H9 (cell line): ENCODE measurements around the gene SNPH. TPM values are rescaled to one million over a fixed set of nuclear protein-coding genes. Genes with fewer than 3 reads are reported as not detected.

Experiments
- DNase-seq: peaks from one replicate; pipeline ENCODE4 v3.0.0-alpha.2; 2017
- H2AFZ ChIP-seq: one replicate; pipeline ENCODE4 v1.6.1; 2013; ENCODE audit warnings: mild to moderate bottlenecking, low read length, control low read depth, moderate library complexity
- H2AK5ac ChIP-seq: 2 replicates; pipeline ENCODE4 v1.6.1; 2013; ENCODE audit warnings: low read length, control low read depth, mixed read lengths; ENCODE audit not compliant: insufficient read length
- H2BK120ac ChIP-seq: one replicate; pipeline ENCODE4 v1.6.1; 2013; ENCODE audit warnings: low read depth, mild to moderate bottlenecking, low read length, control low read depth, inconsistent platforms; ENCODE audit not compliant: poor library complexity, severe bottlenecking
- H2BK12ac ChIP-seq: 2 replicates; pipeline ENCODE4 v1.6.1; 2013; ENCODE audit warnings: low read length, control low read depth, mixed read lengths, low read depth; ENCODE audit not compliant: insufficient read length
- H2BK15ac ChIP-seq: 2 replicates; pipeline ENCODE4 v1.6.1; 2013; ENCODE audit warnings: low read depth, low read length, control low read depth
- H2BK20ac ChIP-seq: one replicate; pipeline ENCODE4 v1.6.1; 2013; ENCODE audit warnings: low read depth, mild to moderate bottlenecking, low read length, control low read depth, inconsistent platforms; ENCODE audit not compliant: poor library complexity, severe bottlenecking
- H2BK5ac ChIP-seq: 2 replicates; pipeline ENCODE4 v1.6.1; 2013; ENCODE audit warnings: low read length, control low read depth, mixed read lengths; ENCODE audit not compliant: insufficient read length
- H3K14ac ChIP-seq: 2 replicates; pipeline ENCODE4 v1.6.1; 2013; ENCODE audit warnings: low read length, control low read depth; ENCODE audit not compliant: insufficient read depth
- H3K18ac ChIP-seq: 2 replicates; pipeline ENCODE4 v1.6.1; 2013; ENCODE audit warnings: low read depth, mild to moderate bottlenecking, mixed read lengths, low read length, control low read depth; ENCODE audit not compliant: insufficient read length
- H3K23ac ChIP-seq: 2 replicates; pipeline ENCODE4 v1.6.1; 2013; ENCODE audit warnings: low read length, control low read depth, mixed read lengths, low read depth; ENCODE audit not compliant: insufficient read length
- H3K23me2 ChIP-seq: 2 replicates; pipeline ENCODE4 v1.6.1; 2013; ENCODE audit warnings: low read depth, mild to moderate bottlenecking, mixed read lengths, low read length, control low read depth; ENCODE audit not compliant: insufficient read length, poor library complexity, severe bottlenecking
- H3K27ac ChIP-seq: 2 replicates; pipeline ENCODE4 v1.5.1; 2013; ENCODE audit warnings: low read length, control low read depth, mixed read lengths, low read depth; ENCODE audit not compliant: insufficient read length
- H3K27me3 ChIP-seq: 2 replicates; pipeline ENCODE4 v1.6.1; 2013; ENCODE audit warnings: low read length, control low read depth, inconsistent platforms; ENCODE audit not compliant: insufficient read depth
- H3K4ac ChIP-seq: 2 replicates; pipeline ENCODE4 v1.6.1; 2013; ENCODE audit warnings: low read depth, mild to moderate bottlenecking, control low read depth, inconsistent platforms, low read length, moderate library complexity
- H3K4me1 ChIP-seq: 2 replicates; pipeline ENCODE4 v1.6.1; 2013; ENCODE audit warnings: low read length, control low read depth, inconsistent platforms; ENCODE audit not compliant: insufficient read depth
- H3K4me2 ChIP-seq: 2 replicates; pipeline ENCODE4 v1.6.1; 2013; ENCODE audit warnings: low read length, control low read depth, mixed read lengths; ENCODE audit not compliant: insufficient read length, insufficient read depth
- H3K56ac ChIP-seq: 2 replicates; pipeline ENCODE4 v1.6.1; 2013; ENCODE audit warnings: low read depth, mild to moderate bottlenecking, mixed read lengths, low read length, control low read depth; ENCODE audit not compliant: insufficient read length
- H3K79me1 ChIP-seq: 2 replicates; pipeline ENCODE4 v1.6.1; 2013; ENCODE audit warnings: low read depth, mild to moderate bottlenecking, moderate library complexity, low read length, control low read depth, inconsistent platforms; ENCODE audit not compliant: insufficient read depth, poor library complexity, severe bottlenecking
- H3K79me2 ChIP-seq: 2 replicates; pipeline ENCODE4 v1.6.1; 2013; ENCODE audit warnings: low read length, control low read depth, inconsistent platforms; ENCODE audit not compliant: insufficient read depth
- H3K9ac ChIP-seq: 2 replicates; pipeline ENCODE4 v1.6.1; 2013; ENCODE audit warnings: low read length, control low read depth, mixed read lengths; ENCODE audit not compliant: insufficient read length; ENCODE audit errors: extremely low read depth
- H3K9me3 ChIP-seq: one replicate; pipeline ENCODE4 v1.6.1; 2013; ENCODE audit warnings: low read depth, low read length, inconsistent platforms; ENCODE audit not compliant: control insufficient read depth
- H3T11ph ChIP-seq: one replicate; pipeline ENCODE4 v1.6.1; 2013; ENCODE audit warnings: mild to moderate bottlenecking, low read length, control low read depth, inconsistent platforms
- H4K20me1 ChIP-seq: one replicate; pipeline ENCODE4 v1.6.1; 2013; ENCODE audit not compliant: control insufficient read depth, insufficient read length, insufficient read depth
- H4K5ac ChIP-seq: 2 replicates; pipeline ENCODE4 v1.6.1; 2013; ENCODE audit warnings: low read depth, mild to moderate bottlenecking, mixed read lengths, low read length, control low read depth; ENCODE audit not compliant: insufficient read length
- H4K8ac ChIP-seq: replicated peaks from 2 replicates; pipeline ENCODE4 v1.6.1; 2013; ENCODE audit warnings: low read length, control low read depth, mixed read lengths, low read depth; ENCODE audit not compliant: insufficient read length
- H4K91ac ChIP-seq: 2 replicates; pipeline ENCODE4 v1.6.1; 2013; ENCODE audit warnings: low read depth, mild to moderate bottlenecking, moderate library complexity, mixed read lengths, low read length, control low read depth; ENCODE audit not compliant: insufficient read length
- H3K27ac Mint-ChIP-seq, 3 experiments: 2 replicates in 2 of 3; 3 replicates in 1 of 3; pipeline ENCODE4 v1.8.0; 2020 to 2021; ENCODE audit warnings: mixed read lengths in 3 of 3, mild to moderate bottlenecking in 1 of 3, moderate library complexity in 1 of 3
- H3K27me3 Mint-ChIP-seq: 2 replicates; pipeline ENCODE4 v1.8.0; 2021; ENCODE audit warnings: low read depth, mild to moderate bottlenecking, moderate library complexity, mixed read lengths
- H3K36me3 Mint-ChIP-seq, 3 experiments: 2 replicates in 2 of 3; 3 replicates in 1 of 3; pipeline ENCODE4 v1.8.0; 2020 to 2021; ENCODE audit warnings: low read depth in 3 of 3, mixed read lengths in 3 of 3; ENCODE audit not compliant: insufficient read depth in 1 of 3
- H3K4me1 Mint-ChIP-seq, 2 experiments: 2 replicates each; pipeline ENCODE4 v1.8.0; 2020; ENCODE audit warnings: mixed read lengths in 2 of 2
- H3K4me3 Mint-ChIP-seq, 2 experiments: 2 replicates in 1 of 2; 3 replicates in 1 of 2; pipeline ENCODE4 v1.8.0; 2020 to 2021; ENCODE audit warnings: mild to moderate bottlenecking in 2 of 2, mixed read lengths in 2 of 2, moderate library complexity in 1 of 2
- H3K9me3 Mint-ChIP-seq, 2 experiments: 2 replicates in 1 of 2; 3 replicates in 1 of 2; pipeline ENCODE4 v1.8.0; 2020; ENCODE audit warnings: mild to moderate bottlenecking in 2 of 2, mixed read lengths in 2 of 2, moderate library complexity in 1 of 2
- CTCF ChIP-seq: fragments of 200-600 bp; sonication (generic); conservative IDR thresholded peaks from 3 replicates; pipeline ENCODE4 v1.8.0; 2021; ENCODE audit warnings: antibody characterized with exemption, mild to moderate bottlenecking
- WGBS: extraction: QIAGEN DNeasy Blood & Tissue Kit; methylation state at CpG from one replicate; pipeline ENCODE4 v1.1.7; 2013; ENCODE audit warnings: missing lambda C conversion rate, low lambda C conversion rate, mixed read lengths; ENCODE audit not compliant: insufficient read length; ENCODE audit errors: extremely low coverage; 5-methylcytosine and 5-hydroxymethylcytosine counted together
- total RNA-seq: library from RNA; stranded (reverse); gene quantifications from 2 replicates; pipeline ENCODE4 v1.2.1, GENCODE V29; 2021

Gene SNPH
- total RNA-seq, 1 experiment from 2014 or later: 1.8 TPM

GRCh38 chr20:1319051-1319450 lies 53.0 kb downstream of the SNPH start:
- no peaks in the 10 kb centered on the region for H3K4me1 ChIP-seq
- no peak overlapping the region for H3K4me2 ChIP-seq
- no peaks in the 10 kb centered on the region for H3K9me3 Mint-ChIP-seq
- H2BK120ac ChIP-seq: no peak overlapping the region
- H2BK15ac ChIP-seq: no peak overlapping the region
- no peak overlapping the region for H2BK20ac ChIP-seq
- H3K9me3 ChIP-seq: no peaks in the 10 kb centered on the region
- no peak for DNase-seq
- no peak overlapping the region for H3K4me3 Mint-ChIP-seq
- no CpG with 5 or more reads among the region's 4 CpGs for WGBS
- no peak overlapping the region for H4K8ac ChIP-seq
- H3K27me3 ChIP-seq: no peaks in the 10 kb centered on the region
- no peak overlapping the region for H3K18ac ChIP-seq
- no peaks in the 10 kb centered on the region for H3K4me1 Mint-ChIP-seq
- no peak overlapping the region for H2BK5ac ChIP-seq
- no peak overlapping the region for H4K91ac ChIP-seq
- TF ChIP-seq CTCF: no peak
- no peak overlapping the region for H3K56ac ChIP-seq
- no peak overlapping the region for H3T11ph ChIP-seq
- H2AK5ac ChIP-seq: no peak overlapping the region
- H3K27ac Mint-ChIP-seq: no peak overlapping the region
- H3K23me2 ChIP-seq: no peaks in the 10 kb centered on the region
- H2BK12ac ChIP-seq: no peak overlapping the region
- no peak overlapping the region for H2AFZ ChIP-seq
- H4K5ac ChIP-seq: no peak overlapping the region
- no peak overlapping the region for H3K27ac ChIP-seq
- peaks cover 29% of the 10 kb centered on the region for H3K27me3 Mint-ChIP-seq
- no peaks in the 10 kb centered on the region for H4K20me1 ChIP-seq
- H3K9ac ChIP-seq: no peak overlapping the region
- H3K14ac ChIP-seq: no peak overlapping the region
- H3K36me3 Mint-ChIP-seq: no peaks in the 10 kb centered on the region
- H3K4ac ChIP-seq: no peak overlapping the region
- no peak overlapping the region for H3K23ac ChIP-seq
- no peaks in the 10 kb centered on the region for H3K79me2 ChIP-seq
- H3K79me1 ChIP-seq: no peaks in the 10 kb centered on the region
